Mucosa of descending colon (tissue), 3 donors: ENCODE data around the gene APLF. TPM values are rescaled to one million over a fixed set of nuclear protein-coding genes. Genes with fewer than 3 reads are reported as not detected.

ENCODE experiments used
- ATAC-seq: fragments of 200-7000 bp; cut with Tn5 transposase; one replicate; pipeline ENCODE4 v1.9.1; 2020; ENCODE audit warnings: mild to moderate bottlenecking, moderate library complexity
- DNase-seq, 3 donors: peaks; one replicate each; pipeline ENCODE4 v3.0.0-alpha.2; 2020
- H3K36me3 ChIP-seq: fragments of 200-600 bp; one replicate; pipeline ENCODE4 v1.8.0; 2021; ENCODE audit warnings: low read depth, mild to moderate bottlenecking
- H3K4me1 ChIP-seq: fragments of 200-600 bp; one replicate; pipeline ENCODE4 v1.8.0; 2021; ENCODE audit warnings: low read depth, mild to moderate bottlenecking
- H3K4me3 ChIP-seq: fragments of 200-600 bp; one replicate; pipeline ENCODE4 v1.8.0; 2021; ENCODE audit warnings: mild to moderate bottlenecking
- H3K9me3 ChIP-seq: fragments of 200-600 bp; one replicate; pipeline ENCODE4 v1.8.0; 2021; ENCODE audit warnings: mild to moderate bottlenecking
- intact Hi-C, 2 donors: fragments of 100-400 bp; cut with DNase I in 1 of 2; cut with micrococcal nuclease in 1 of 2; formaldehyde crosslinking; loops; one replicate each; pipeline versions ENCODE4 v1.11.0 to v1.11.1; 2022; cut with DNase I, micrococcal nuclease
- total RNA-seq, 3 donors: library from RNA; stranded (reverse); fragmentation: NEBNext Ultra II Directional in 2 of 3; extraction: Animal tissue kit (Norgen Biotek cat#: 25700) in 2 of 3; gene quantifications; one replicate each; pipeline versions ENCODE4 v1.2.1 to v1.2.4, GENCODE V29; 2021 to 2023
- TF ChIP-seq, protein P1 (sequence below): fragments of 200-600 bp; IDR thresholded peaks from one replicate; pipeline ENCODE4 v1.8.0; 2022; ENCODE audit warnings: antibody characterized with exemption, mild to moderate bottlenecking
- donor health status: DM: no; HTN: no; CAD: no; lungs with moderate emphysema.
- donor health status: DM: no; HTN: no; CAD: no.
- donor health status: DM: no; HTN: yes; CAD: no.

Gene APLF
- total RNA-seq, 3 donors from 2014 or later: 1.9 to 9.7 (median 2.7) TPM

DNA sequence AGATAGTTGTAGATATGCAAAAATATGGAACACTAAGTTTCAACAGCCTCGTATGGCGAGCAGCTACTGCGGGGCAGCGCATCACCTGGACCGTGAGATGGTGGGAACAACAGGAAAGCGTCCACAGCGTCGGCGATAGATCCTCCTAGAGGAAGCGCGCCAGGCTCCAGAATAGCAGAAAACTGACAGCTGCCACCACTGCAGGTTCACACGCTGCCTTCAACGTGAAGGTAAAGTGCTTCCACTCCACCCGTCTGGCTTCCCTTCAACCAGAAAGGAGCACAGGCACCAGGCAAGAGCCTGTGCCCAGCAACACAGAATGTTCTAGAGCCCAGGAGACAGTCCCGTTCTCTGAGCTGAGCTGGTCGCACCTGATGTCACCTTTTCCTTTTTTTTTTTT lies 20.3 kb upstream of the APLF start:
- TF ChIP-seq, protein P1, sequence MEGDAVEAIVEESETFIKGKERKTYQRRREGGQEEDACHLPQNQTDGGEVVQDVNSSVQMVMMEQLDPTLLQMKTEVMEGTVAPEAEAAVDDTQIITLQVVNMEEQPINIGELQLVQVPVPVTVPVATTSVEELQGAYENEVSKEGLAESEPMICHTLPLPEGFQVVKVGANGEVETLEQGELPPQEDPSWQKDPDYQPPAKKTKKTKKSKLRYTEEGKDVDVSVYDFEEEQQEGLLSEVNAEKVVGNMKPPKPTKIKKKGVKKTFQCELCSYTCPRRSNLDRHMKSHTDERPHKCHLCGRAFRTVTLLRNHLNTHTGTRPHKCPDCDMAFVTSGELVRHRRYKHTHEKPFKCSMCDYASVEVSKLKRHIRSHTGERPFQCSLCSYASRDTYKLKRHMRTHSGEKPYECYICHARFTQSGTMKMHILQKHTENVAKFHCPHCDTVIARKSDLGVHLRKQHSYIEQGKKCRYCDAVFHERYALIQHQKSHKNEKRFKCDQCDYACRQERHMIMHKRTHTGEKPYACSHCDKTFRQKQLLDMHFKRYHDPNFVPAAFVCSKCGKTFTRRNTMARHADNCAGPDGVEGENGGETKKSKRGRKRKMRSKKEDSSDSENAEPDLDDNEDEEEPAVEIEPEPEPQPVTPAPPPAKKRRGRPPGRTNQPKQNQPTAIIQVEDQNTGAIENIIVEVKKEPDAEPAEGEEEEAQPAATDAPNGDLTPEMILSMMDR: no peak
- intact Hi-C loops: no loop called here
- ATAC-seq: no peak

DNA sequence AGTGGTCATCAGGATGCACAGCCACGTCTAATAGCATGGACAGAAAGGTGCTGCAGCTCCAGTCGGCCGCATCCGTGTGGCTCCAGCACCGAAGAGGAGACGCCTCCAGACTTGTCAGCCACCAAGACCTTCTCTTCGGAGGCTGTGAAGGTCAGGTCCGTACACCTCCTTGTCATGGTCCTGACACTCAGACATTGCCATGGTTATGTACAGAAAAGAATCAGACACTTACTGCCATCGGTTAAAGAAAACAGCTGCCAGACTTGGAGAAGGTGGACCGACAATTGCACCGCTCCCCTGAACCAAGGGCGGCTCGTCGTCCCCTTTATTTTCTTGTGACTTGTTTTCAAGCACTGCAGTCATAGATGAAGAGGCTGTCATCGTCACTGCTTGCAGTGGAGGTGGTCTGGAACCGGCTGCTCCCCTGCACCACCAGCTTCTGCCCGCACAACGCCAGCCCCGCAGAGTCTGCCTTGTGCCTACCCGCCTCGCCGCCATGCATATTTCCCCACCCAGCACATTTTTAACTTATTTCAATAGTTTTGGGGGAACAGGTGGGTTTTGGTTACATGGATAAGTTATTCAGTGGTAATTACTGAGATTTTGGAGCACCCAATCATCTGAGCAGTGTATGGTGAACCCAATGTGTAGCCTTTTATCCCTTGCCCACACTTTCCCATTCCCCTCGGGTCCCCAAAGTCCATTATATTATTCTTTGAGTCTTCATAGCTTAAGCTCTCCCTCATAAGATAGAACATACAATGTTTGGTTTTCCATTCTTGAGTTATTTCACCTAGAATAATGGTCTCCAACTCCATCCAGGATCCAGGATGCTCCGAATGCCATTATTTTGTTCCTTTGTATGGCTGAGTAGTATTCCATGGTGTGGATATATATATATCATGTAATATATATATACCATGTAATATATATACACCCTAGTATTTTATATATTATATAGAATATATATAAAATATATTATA lies 18.4 kb upstream of the APLF start:
- DNase-seq (peak in 1 of 3 donors; percentile 40), ATAC-seq (peak; percentile 19)
- TF ChIP-seq, protein P1: no peak
- no peaks in the 10 kb centered on the region for H3K4me1 ChIP-seq
- H3K9me3 ChIP-seq: no peaks in the 10 kb centered on the region
- H3K36me3 ChIP-seq: no peaks in the 10 kb centered on the region
- no peak overlapping the region for H3K4me3 ChIP-seq
- intact Hi-C loops: no loop called here

More for the DNA sequence above, 20.3 kb upstream of the APLF start:
- peak in 1 of 3 donors; percentile 33 for DNase-seq
- Histone ChIP-seq H3K4me1 (no peaks in the 10 kb centered on the region), H3K9me3 (no peaks in the 10 kb centered on the region), H3K36me3 (no peaks in the 10 kb centered on the region), H3K4me3 (no peak overlapping the region)

DNA sequence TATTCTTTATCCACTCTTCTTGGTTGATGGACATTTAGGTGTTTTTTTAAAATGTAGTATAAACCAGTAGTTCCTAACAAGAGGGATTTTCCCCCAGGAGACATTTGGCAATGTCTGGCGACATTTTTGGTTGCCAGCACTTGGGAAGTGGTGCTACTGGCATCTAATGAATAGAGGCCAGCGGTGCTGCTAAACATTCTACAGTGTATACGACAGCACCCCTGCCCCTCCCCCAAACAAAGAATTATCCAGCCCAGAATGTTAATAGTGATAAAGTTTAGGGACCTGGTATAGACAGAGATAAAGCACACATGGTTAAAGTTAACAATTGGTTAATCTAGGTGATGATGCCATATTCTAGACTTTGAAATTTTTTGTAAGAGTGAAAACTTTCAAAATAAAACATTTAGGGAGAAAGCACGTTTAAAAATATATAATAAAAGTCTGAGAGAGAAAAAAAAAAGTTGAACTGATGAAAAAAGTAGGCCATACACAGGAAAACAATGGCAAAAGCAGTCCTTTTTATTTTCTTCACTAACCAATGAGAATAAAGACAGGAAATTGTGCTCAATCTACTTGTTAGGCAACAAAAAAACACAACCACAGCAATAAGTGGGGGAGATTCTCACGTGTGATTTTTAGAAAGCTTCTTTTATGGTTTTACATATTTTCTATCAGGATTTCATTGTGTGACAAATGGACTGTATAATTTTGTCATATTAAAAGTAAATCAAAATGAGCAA lies 15.1 kb upstream of the APLF start:
- Histone ChIP-seq H3K9me3 (no peaks in the 10 kb centered on the region), H3K36me3 (no peaks in the 10 kb centered on the region), H3K4me1 (no peaks in the 10 kb centered on the region), H3K4me3 (no peak overlapping the region)
- intact Hi-C loops: no loop called here
- DNase-seq (no peak), ATAC-seq (no peak)
- TF ChIP-seq, protein P1: no peak

- TF ChIP-seq, protein P1: no peak
- no peaks in the 10 kb centered on the region for H3K4me1 ChIP-seq
- DNase-seq: no peak
- intact Hi-C loops: no loop called here
- no peak for ATAC-seq
- H3K4me3 ChIP-seq: no peak overlapping the region
- no peaks in the 10 kb centered on the region for H3K9me3 ChIP-seq
- no peaks in the 10 kb centered on the region for H3K36me3 ChIP-seq
Observed at GRCh38 chr2:68453761-68454360, 13.5 kb upstream of the APLF start.

GRCh38 chr2:68454719-68455118 lies 12.7 kb upstream of the APLF start:
- no peaks in the 10 kb centered on the region for H3K4me1 ChIP-seq
- DNase-seq: no peak
- H3K36me3 ChIP-seq: no peaks in the 10 kb centered on the region
- intact Hi-C loops: no loop called here
- H3K9me3 ChIP-seq: no peaks in the 10 kb centered on the region
- no peak for ATAC-seq
- H3K4me3 ChIP-seq: no peak overlapping the region
- TF ChIP-seq, protein P1: no peak
